GM10248 (cell line): ENCODE measurements around the gene FCMR.
"Not testable (repeated sequence)": the region's sequence is repeated elsewhere in the genome, so short reads cannot be mapped to it uniquely, and the experiment has no call there.

Experiments used
- CTCF ChIA-PET: fragments of 300-600 bp; sonication (Branson Sonifier 250); formaldehyde crosslinking; extraction: SDS; loops from one replicate; lab custom pipeline; 2021; ENCODE audit warnings: antibody characterized with exemption; lab: Yijun Ruan, JAX
- POLR2A ChIA-PET: fragments of 350-650 bp; sonication (Branson Sonifier 250); formaldehyde crosslinking; extraction: SDS; loops from one replicate; lab custom pipeline; 2020; ENCODE audit warnings: antibody characterized with exemption; lab: Yijun Ruan, JAX
- DNase-seq: peaks from one replicate; pipeline ENCODE4 v3.0.0; 2012; ENCODE audit errors: extremely low spot score
- TF ChIP-seq, protein P1 (sequence below): IDR thresholded peaks from 2 replicates; pipeline ENCODE4 v1.5.1; 2012; ENCODE audit warnings: mild to moderate bottlenecking, low read depth; ENCODE audit errors: extremely low read depth, missing control alignments, control extremely low read depth

The FCMR gene

DNA sequence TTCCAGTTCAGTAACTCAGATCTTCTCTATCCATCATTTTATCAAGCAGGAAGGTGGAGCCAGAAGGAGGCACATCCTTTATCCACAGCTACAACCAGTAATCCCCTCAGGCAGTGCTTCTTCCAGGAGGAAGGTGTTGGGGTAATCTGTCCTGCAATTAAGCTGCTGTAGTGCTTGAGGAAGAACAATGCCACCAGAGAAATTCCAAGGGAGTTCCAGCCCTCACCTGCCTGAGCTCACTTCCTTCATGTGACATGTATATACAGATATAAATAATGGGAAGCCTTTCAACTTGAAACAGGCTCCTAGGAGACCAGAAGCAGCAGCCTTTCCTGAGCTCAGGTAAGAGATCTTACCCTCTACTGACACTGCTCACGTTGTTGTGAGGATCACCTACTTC is 58.5 kb downstream of the FCMR start:
- TF ChIP-seq, protein P1, sequence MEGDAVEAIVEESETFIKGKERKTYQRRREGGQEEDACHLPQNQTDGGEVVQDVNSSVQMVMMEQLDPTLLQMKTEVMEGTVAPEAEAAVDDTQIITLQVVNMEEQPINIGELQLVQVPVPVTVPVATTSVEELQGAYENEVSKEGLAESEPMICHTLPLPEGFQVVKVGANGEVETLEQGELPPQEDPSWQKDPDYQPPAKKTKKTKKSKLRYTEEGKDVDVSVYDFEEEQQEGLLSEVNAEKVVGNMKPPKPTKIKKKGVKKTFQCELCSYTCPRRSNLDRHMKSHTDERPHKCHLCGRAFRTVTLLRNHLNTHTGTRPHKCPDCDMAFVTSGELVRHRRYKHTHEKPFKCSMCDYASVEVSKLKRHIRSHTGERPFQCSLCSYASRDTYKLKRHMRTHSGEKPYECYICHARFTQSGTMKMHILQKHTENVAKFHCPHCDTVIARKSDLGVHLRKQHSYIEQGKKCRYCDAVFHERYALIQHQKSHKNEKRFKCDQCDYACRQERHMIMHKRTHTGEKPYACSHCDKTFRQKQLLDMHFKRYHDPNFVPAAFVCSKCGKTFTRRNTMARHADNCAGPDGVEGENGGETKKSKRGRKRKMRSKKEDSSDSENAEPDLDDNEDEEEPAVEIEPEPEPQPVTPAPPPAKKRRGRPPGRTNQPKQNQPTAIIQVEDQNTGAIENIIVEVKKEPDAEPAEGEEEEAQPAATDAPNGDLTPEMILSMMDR, result no peak
- no peak for DNase-seq
- CTCF ChIA-PET, result interaction anchor here (0.6 to 8.4 kb wide), 6 partner anchors 9 to 241 kb away, joined by 3 to 65 read pairs (median 6); partner anchors contain the start of gene C4BPA
- POLR2A ChIA-PET, result no interaction called here

DNA sequence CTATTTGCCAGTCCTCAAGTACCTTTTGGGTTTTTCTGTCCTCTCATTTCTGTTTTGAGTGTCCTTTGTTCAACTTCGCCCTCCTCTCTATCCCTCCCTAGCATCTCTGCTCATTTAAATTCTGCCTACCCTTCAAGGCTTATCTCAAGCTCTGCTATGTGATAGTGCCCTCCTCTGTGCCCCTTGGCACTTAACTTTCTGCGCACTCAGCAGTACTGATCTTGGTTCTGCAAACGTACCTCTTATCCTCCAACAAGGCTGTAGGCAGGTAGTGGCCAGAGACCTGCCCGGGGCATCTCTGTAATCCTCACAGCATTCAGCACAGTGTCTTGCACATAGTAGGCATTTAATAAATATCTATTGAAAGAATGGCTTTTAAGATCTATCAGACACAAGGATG is 61.6 kb downstream of the FCMR start:
- POLR2A ChIA-PET, result no interaction called here
- CTCF ChIA-PET, result interaction anchor here (1.1 to 1.9 kb wide), 3 partner anchors 19 to 134 kb away, joined by 4 read pairs; no protein-coding TSS in a partner anchor
- no peak for DNase-seq
- TF ChIP-seq, protein P1, result no peak

DNA sequence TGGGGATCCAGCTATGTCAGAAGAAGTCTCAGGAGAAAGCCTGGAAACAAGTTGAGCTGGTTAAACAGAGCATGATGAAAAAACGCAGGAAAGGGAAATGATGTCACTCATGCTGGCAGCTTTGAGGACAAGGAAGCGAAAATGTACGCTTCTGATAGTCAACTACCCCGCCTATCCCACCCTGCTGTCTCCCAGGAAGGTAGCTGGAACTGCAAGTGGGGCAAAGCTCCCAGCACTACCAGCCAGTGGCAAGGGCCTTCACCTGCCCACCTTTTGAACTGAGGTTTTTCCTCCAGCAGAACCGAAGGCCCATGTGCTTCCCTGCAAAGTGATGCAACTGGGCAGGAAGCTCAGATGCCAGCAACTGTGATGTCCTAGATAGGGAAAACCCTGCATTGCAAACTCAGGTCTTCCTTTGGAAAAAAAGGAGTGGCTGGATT is 62.6 kb downstream of the FCMR start:
- CTCF ChIA-PET, result interaction anchor here (1.0 to 1.4 kb wide), 3 partner anchors 21 to 250 kb away, joined by 3 read pairs; no protein-coding TSS in a partner anchor
- DNase-seq, result no peak
- TF ChIP-seq, protein P1, result no peak
- POLR2A ChIA-PET, result no interaction called here

DNA sequence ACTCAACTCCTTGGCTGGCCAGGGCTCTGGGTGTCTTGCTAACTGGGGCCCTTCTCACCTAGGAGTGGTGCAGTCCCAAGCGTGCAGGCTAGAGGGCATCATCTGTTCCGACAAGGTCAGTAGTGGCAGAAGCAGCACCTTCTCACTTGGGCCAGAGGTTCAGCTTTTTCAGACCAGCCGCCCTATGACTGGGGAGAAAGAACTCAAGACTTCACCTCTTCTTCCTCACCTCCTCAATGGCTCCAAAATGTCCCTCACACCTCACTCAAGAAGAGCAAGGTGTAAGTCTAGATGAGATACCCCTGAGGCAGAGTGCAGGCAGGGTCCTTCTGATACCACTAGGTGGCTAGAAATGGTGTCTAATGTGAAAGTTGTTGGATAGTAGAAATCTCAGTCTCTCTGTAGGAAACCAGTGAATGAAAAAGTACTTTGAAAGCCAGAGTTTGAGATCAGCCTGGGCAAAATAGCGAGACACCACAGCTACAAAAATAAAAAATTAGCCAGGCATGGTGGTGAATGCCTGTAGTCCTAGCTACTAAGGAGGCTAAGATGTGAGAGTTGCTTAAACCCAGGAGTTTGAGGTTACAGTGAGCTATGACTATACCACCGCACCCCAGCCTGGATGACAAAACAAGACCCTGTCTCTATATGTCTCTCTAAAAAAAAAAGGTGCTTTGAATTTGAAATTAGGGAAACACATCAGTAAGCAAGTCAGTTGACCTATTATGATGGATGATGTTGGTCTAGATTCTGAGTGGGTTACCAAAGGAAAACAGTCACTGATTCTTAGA is 64.9 kb downstream of the FCMR start:
- ChIA-PET POLR2A (no interaction called here), CTCF (interaction anchor here (1.3 to 4.6 kb wide), 10 partner anchors 8 to 303 kb away, joined by 3 to 18 read pairs (median 5); partner anchors contain the start of gene IL20)
- TF ChIP-seq, protein P1, result no peak
- no peak for DNase-seq

DNA sequence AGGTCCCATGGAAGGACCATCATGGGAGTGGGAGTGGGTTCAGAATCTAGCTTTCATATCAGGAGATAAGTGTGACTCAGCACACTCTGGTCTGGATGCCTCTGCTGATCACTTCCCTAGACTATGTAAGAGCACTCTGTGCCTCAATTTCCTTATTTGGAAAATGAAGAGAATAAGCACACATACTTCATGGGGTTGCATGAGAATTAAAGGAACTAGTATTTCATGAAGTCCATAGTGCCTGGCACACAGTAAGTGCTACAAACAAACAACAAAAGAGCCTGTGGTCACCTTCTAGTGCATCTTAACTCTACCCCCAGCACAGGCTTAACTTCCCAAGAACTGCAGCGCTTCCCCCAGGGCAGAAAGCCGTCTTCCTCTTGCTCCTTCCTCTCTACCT is 65.9 kb downstream of the FCMR start:
- no peak for DNase-seq
- POLR2A ChIA-PET, result no interaction called here
- CTCF ChIA-PET, result interaction anchor here (1.5 to 4.6 kb wide), 6 partner anchors 9 to 57 kb away, joined by 3 to 18 read pairs (median 6); partner anchors contain the start of gene IL20
- TF ChIP-seq, protein P1, result no peak

DNA sequence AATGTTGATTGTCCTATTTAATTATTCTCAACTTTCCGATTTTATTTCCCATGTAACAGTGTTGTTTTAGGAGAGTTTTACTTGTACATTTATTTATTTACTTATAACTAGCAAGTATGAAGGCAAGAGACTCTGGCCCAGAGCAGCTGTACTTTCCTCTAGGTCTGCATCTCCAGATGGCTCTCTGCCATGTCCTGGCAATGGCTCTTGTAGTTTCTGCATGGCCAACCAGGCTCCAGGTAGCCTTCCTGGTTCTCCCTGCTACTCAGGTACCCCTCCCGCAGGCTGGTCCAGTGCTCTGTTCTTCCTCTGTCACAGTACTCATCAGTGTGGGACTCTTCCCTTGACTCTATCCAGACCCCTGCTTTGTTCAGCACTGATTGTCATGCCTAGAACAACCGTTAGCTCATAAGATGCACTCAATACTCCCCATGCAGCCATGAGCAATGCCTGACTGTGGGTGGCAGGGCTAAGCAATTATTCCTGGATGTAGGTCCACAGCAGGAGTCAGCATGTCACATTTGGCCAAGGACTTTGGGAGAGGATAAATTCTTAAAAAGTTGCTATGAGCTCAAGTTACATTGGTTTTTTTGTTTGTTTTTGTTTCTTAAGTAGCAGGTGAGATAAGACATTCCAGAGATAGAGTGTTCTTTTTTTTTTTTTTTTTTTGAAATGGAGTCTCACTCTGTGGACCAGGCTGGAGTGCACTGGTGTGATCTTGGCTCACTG is 67.2 kb downstream of the FCMR start:
- TF ChIP-seq, protein P1, result no peak
- DNase-seq, result no peak
- ChIA-PET CTCF (interaction anchor here (1.5 to 4.6 kb wide), 3 partner anchors 10 to 58 kb away, joined by 3 to 18 read pairs (median 15); partner anchors contain the start of gene IL20), POLR2A (no interaction called here)

DNA sequence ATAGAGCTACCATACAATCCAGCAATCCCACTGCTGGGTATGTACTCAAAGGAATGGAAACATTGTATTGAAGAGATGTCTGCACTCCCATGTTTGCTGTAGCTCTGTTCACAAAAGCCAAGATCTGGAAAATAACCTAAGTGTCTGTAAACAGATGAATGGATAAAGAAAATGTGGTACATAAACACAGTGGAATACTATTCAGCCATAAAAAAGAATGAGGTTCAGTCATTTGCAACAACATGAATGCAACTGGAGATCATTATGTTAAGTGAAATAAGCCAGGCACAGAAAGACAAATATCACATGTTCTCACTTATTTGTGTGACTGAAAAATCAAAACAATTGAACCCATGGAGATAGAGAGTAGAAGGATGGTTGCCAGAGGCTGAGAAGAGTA is 68.0 kb downstream of the FCMR start:
- DNase-seq, POLR2A ChIA-PET: not testable (repeated sequence)
- CTCF ChIA-PET, result interaction anchor here (4.6 kb wide), 1 partner anchor 59 kb away, joined by 18 read pairs; no protein-coding TSS in a partner anchor
